Measurements from ENCODE around the gene CRY2. TPM values are rescaled to one million over a fixed set of nuclear protein-coding genes. Genes with fewer than 3 reads are reported as not detected.
"Not testable (repeated sequence)": the region's sequence is repeated elsewhere in the genome, so short reads cannot be mapped to it uniquely, and the experiment has no call there.

CRY2 gene
- total RNA-seq, 2 donors from 2014 or later: 18.5 to 30.2 TPM

GRCh38 chr11:45900916-45901617, 53.8 kb downstream of the CRY2 start:
- Histone ChIP-seq H3K27me3 (peaks cover 7% of the 10 kb centered on the region), H3K27ac (no peak overlapping the region), H3K9me3 (no peaks in the 10 kb centered on the region), H3K36me3 (no peaks in the 10 kb centered on the region), H3K4me1 (peaks cover 8% of the 10 kb centered on the region), H3K9ac (ENCODE audit: low read depth in 2 of 2, low read length in 2 of 2) (peak overlapping the region; percentile 26 to 60), H3K4me3 (no peak overlapping the region)
- intact Hi-C loops (cut with DNase I): no loop called here
- TF ChIP-seq CTCF (IDR thresholded peaks at IDR 0.05): no peak
- DNase-seq: no peak

GRCh38 chr11:45901626-45902025, 54.4 kb downstream of the CRY2 start:
- no peak for TF ChIP-seq CTCF (IDR thresholded peaks at IDR 0.05)
- Histone ChIP-seq H3K27me3 (peaks cover 7% of the 10 kb centered on the region), H3K36me3 (no peaks in the 10 kb centered on the region), H3K27ac (no peak overlapping the region), H3K9me3 (no peaks in the 10 kb centered on the region), H3K9ac (ENCODE audit: low read depth in 2 of 2, low read length in 2 of 2) (no peak overlapping the region), H3K4me3 (no peak overlapping the region), H3K4me1 (peaks cover 8% of the 10 kb centered on the region)
- no peak for DNase-seq
- intact Hi-C loops (cut with DNase I): no loop called here

- no peaks in the 10 kb centered on the region for H3K36me3 ChIP-seq
- no peak overlapping the region for H3K9ac ChIP-seq (ENCODE audit: low read depth in 2 of 2, low read length in 2 of 2)
- H3K27me3 ChIP-seq: peaks cover 7% of the 10 kb centered on the region
- no peak overlapping the region for H3K4me3 ChIP-seq
- intact Hi-C loops (cut with DNase I): no loop called here
- no peak overlapping the region for H3K27ac ChIP-seq
- no peak for TF ChIP-seq CTCF (IDR thresholded peaks at IDR 0.05)
- DNase-seq: no peak
- peaks cover 8% of the 10 kb centered on the region for H3K4me1 ChIP-seq
- H3K9me3 ChIP-seq: no peaks in the 10 kb centered on the region
Observed at GRCh38 chr11:45902452-45903380, 55.4 kb downstream of the CRY2 start.

GRCh38 chr11:45904309-45904915, 57.1 kb downstream of the CRY2 start:
- Histone ChIP-seq H3K9ac (ENCODE audit: low read depth in 2 of 2, low read length in 2 of 2) (no peak overlapping the region), H3K27me3 (peaks cover 1% of the 10 kb centered on the region), H3K27ac (no peak overlapping the region), H3K4me3 (no peak overlapping the region), H3K4me1 (peaks cover 3% of the 10 kb centered on the region), H3K36me3 (no peaks in the 10 kb centered on the region), H3K9me3 (no peaks in the 10 kb centered on the region)
- no peak for DNase-seq
- no peak for TF ChIP-seq CTCF (IDR thresholded peaks at IDR 0.05)
- intact Hi-C loops (cut with DNase I): no loop called here

DNA sequence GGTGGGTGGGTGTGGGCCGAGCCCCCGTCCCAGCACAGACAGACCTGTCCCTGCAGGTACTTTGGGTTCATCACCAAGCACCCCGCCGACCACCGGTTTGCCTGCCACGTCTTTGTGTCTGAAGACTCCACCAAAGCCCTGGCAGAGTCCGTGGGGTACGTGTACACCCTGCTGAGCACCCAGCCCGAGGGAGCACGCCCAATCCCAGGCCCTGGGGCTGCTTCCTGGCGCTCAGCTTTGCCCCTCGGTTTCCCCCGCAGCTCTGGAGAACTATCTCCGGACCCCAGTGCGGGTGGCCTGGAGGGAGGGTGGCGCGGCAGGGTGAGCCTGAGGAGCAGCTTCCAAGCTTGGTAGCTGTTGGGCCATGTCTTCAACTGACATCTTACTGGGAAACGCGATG, 57.8 kb downstream of the CRY2 start:
- H3K27me3 ChIP-seq: no peaks in the 10 kb centered on the region
- intact Hi-C loops (cut with DNase I): no loop called here
- no peaks in the 10 kb centered on the region for H3K36me3 ChIP-seq
- H3K27ac ChIP-seq: no peak overlapping the region
- no peak for DNase-seq
- no peak overlapping the region for H3K9ac ChIP-seq (ENCODE audit: low read depth in 2 of 2, low read length in 2 of 2)
- no peak for TF ChIP-seq CTCF (IDR thresholded peaks at IDR 0.05)
- H3K4me1 ChIP-seq: no peaks in the 10 kb centered on the region
- no peaks in the 10 kb centered on the region for H3K9me3 ChIP-seq
- H3K4me3 ChIP-seq: no peak overlapping the region

GRCh38 chr11:45905576-45905975, 58.3 kb downstream of the CRY2 start:
- H3K27ac ChIP-seq; intact Hi-C loops (cut with DNase I): not testable (repeated sequence)

More at GRCh38 chr11:45905576-45905975, 58.3 kb downstream of the CRY2 start:
- not testable (repeated sequence) for H3K4me1 ChIP-seq; H3K36me3 ChIP-seq; H3K9me3 ChIP-seq; H3K9ac ChIP-seq (ENCODE audit: low read depth in 2 of 2, low read length in 2 of 2); DNase-seq; H3K27me3 ChIP-seq; H3K4me3 ChIP-seq
